Liver (tissue), 3 donors: ENCODE data around the gene GRK5.

Experiments used
- GABPA ChIP-seq, 2 donors: IDR thresholded peaks in 1 of 2; conservative IDR thresholded peaks in 1 of 2; 2 replicates each; pipeline ENCODE4 v1.6.1; 2016; ENCODE audit warnings: antibody characterized with exemption in 2 of 2, mild to moderate bottlenecking in 1 of 2, moderate library complexity in 1 of 2
- NR2F2 ChIP-seq: IDR thresholded peaks from 2 replicates; pipeline ENCODE4 v1.6.1; 2016; ENCODE audit warnings: antibody characterized with exemption
- TF ChIP-seq, protein P1 (sequence below): fragments of 150-350 bp; IDR thresholded peaks from 2 replicates; pipeline ENCODE4 v1.5.1; 2017; ENCODE audit warnings: improper control_type of control experiment, low read depth, low read length; ENCODE audit not compliant: missing input control
- TF ChIP-seq, protein P2 (sequence below): IDR thresholded peaks from 2 replicates; pipeline ENCODE4 v1.6.1; 2016; ENCODE audit warnings: antibody characterized with exemption
- donor health status: healthy.
- donor health status: healthy.

DNA sequence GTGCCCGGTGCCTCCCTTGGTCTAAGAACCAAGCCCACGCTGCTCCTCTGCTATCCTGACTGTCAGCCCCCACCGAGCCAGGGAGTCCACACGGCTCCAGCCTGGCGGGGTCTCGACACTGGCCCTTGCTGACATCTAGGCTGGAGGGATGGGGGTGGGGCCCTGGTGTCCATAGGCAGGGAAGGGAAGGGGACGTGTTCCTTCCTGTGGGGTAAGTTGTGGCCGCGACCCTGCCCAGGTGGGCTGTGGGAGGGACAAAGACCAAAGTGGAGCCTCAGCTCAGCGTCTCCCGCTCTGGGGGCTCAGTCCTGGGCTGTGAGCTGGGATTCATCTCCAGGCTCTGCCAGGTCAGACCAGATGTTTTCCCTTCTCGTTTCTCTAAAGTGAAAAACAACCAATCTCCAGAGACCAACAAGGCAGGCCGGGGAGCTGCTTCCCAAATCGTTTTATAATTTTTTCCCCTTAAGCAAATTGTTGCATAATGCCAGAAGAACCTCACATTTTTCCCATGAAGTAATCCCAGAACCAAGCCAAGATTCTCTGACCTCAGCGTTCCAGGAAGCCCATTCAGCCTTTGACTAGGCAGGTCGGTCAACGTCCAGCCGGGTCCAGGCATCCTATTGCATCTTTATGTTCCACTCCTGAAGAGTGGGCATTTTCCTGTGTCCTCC, 233.9 kb downstream of the GRK5 start:
- TF ChIP-seq, protein P1, sequence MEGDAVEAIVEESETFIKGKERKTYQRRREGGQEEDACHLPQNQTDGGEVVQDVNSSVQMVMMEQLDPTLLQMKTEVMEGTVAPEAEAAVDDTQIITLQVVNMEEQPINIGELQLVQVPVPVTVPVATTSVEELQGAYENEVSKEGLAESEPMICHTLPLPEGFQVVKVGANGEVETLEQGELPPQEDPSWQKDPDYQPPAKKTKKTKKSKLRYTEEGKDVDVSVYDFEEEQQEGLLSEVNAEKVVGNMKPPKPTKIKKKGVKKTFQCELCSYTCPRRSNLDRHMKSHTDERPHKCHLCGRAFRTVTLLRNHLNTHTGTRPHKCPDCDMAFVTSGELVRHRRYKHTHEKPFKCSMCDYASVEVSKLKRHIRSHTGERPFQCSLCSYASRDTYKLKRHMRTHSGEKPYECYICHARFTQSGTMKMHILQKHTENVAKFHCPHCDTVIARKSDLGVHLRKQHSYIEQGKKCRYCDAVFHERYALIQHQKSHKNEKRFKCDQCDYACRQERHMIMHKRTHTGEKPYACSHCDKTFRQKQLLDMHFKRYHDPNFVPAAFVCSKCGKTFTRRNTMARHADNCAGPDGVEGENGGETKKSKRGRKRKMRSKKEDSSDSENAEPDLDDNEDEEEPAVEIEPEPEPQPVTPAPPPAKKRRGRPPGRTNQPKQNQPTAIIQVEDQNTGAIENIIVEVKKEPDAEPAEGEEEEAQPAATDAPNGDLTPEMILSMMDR, result no peak
- TF ChIP-seq NR2F2, result no peak
- TF ChIP-seq GABPA (IDR thresholded peaks at IDR 0.05 in 1 of 2, conservative IDR thresholded peaks at IDR 0.05 in 1 of 2), result no peak
- TF ChIP-seq, protein P2, sequence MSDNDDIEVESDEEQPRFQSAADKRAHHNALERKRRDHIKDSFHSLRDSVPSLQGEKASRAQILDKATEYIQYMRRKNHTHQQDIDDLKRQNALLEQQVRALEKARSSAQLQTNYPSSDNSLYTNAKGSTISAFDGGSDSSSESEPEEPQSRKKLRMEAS, result no peak
